ENCODE data around the gene IFNL2.
"Not testable (repeated sequence)": the region's sequence is repeated elsewhere in the genome, so short reads cannot be mapped to it uniquely, and the experiment has no call there.

Gene IFNL2

GRCh38 chr19:39268085-39268484 lies at the start of gene IFNL2:
IFNL2 (plus strand) TSS chr19:39268396; CDS start chr19:39268569, 173 bp downstream.
- DNase-seq = not testable (repeated sequence)

DNA sequence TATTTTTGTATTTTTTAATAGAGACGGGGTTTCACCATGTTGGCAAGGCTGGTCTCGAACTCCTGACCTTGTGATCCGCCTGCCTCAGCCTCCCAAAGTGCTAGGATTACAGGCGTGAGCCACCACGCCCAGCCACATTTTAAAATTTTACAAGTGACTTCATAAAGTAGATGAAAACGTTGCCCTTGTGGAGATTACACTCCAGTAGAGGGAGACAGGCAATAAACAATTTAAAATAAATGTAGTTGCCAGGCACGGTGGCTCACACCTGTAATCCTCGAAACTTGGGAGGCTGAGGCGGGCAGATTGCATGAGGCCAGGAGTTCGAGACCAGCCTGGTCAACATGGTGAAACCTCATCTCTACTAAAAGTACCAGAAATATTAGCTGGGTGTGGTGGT lies 49.1 kb upstream of the IFNL2 start:
- not testable (repeated sequence) for DNase-seq

DNA sequence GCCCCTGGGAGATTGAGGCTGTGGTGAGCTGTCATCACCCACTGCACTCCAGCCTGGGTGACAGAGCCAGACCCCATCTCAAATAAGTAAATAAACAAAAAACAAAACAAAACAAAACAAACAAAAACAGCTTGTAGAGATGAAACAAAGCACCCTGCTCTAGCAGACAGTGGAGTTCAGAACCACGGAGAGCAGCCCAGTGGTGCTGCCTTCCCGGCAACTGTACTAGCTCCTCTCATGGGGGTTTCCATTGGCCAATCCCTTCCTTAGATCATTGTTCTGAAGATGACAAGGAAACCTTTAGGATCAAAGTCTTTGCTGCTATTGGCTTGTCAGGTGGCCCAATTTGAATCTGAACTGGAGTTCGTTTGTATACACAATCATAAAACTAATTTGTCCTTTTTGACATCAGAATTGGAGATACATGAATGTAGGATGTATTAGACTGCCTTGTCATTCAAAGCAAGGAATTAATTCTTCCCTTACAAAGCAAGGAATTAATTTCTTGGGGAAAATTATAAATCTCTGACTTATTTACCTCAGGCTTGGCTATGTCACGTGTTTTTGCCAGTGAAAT lies 44.4 kb upstream of the IFNL2 start:
- no peak for DNase-seq

DNA sequence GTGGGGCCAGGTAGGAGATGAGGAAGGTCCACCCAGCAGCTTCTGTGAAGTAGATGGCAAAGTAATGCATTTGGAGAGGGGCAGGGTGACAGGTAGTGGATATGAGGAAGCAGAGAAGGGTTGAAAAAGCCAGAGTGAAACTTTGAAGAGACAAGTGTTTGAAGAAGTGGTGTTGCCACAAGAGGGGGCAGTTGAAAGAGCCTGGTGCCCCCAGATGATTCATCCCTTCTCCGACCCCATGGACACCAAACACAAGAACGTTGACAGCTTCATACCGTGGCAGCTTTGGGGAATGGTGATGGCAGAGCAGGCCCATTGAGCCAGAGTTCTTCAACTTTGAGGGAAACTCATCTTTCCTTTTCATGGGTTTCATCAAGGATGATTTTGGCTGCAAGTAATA lies 43.3 kb upstream of the IFNL2 start:
- DNase-seq = no peak

DNA sequence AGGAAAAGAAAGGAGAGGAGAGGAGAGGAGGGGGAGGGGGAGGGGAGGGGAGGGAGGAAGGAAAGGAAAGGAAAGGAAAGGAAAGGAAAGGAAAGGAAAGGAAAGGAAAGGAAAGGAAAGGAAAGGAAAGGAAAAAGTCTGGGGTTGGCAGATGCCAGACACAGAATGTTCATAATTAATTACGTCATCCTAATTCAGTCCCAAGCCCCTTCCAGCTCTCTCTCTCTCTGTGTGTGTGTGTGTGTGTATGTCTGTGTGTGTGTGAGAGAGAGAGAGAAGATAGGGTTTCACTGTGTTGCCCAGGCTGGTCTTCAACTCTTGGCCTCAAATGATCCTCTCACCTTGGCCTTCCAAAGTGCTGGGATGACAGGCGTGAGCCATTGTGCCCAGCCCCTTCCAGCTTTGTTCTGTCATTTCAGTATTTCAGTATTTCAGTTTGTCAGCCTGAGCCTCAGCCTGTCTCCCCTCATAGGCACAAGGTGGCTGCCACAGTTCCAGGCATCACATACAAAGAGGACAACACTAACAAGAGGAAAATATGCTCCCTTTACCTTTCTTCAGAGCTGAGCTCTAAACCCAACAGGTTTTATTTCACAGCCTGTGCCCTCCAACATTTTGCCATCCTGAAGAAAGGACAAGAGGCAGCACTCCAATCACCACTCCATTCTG lies 38.0 kb upstream of the IFNL2 start:
- DNase-seq = no peak

DNA sequence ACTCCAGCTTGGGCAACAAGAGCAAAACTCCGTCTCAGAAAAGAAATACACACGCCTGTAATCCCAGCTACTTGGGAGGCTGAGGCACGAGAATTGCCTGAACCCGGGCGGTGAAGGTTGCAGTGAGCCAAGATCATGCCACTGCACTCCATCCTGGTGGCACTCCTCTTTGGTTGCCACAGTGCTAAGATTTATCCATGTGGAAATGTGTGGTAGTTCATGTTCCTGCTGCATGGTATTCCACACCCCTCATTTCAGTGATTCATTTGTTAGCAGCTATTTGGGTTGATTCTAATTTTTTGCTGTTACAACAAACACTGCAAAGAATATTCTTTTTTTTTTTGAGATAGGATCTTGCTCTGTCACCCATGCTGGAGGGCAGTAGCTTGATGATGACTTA lies 35.5 kb upstream of the IFNL2 start:
- no peak for DNase-seq

GRCh38 chr19:39236527-39236926 lies 31.7 kb upstream of the IFNL2 start:
- no peak for DNase-seq

- DNase-seq = peak; percentile 62
These were observed 30.7 kb upstream of the IFNL2 start for GRCh38 chr19:39237200-39238184.

DNA sequence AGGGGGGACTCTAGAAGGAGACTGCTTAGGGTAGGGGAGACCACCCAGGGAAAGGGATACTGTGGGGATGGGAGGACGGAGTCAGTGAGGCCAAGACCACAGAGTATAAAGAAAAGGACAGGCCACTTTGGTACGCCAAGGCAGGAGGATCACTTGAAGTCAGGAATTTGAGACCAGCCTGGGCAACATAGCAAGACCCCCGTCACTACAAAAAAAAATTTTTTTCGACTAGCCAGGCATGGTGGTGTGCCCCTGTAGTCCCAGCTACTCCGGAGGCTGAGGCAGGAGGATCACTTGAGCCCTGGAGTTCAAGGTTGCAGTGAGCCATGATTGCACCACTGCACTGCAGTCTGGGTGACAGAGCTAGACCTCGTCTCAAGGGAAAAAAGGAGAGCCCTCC lies 30.0 kb upstream of the IFNL2 start:
- DNase-seq = no peak

- DNase-seq = no peak
These were observed 29.3 kb upstream of the IFNL2 start for GRCh38 chr19:39238944-39239343.

GRCh38 chr19:39240421-39240820 lies 27.8 kb upstream of the IFNL2 start:
- DNase-seq = no peak

- DNase-seq = not testable (repeated sequence)
These were observed 24.5 kb upstream of the IFNL2 start for GRCh38 chr19:39243741-39244140.

GRCh38 chr19:39244410-39245100 lies 23.6 kb upstream of the IFNL2 start, which contains the start of gene IFNL3:
IFNL3 (minus strand) TSS chr19:39245006; CDS start chr19:39244967, 39 bp downstream.
- DNase-seq = not testable (repeated sequence)

GRCh38 chr19:39245166-39245565 lies 23.0 kb upstream of the IFNL2 start:
- DNase-seq = not testable (repeated sequence)

DNA sequence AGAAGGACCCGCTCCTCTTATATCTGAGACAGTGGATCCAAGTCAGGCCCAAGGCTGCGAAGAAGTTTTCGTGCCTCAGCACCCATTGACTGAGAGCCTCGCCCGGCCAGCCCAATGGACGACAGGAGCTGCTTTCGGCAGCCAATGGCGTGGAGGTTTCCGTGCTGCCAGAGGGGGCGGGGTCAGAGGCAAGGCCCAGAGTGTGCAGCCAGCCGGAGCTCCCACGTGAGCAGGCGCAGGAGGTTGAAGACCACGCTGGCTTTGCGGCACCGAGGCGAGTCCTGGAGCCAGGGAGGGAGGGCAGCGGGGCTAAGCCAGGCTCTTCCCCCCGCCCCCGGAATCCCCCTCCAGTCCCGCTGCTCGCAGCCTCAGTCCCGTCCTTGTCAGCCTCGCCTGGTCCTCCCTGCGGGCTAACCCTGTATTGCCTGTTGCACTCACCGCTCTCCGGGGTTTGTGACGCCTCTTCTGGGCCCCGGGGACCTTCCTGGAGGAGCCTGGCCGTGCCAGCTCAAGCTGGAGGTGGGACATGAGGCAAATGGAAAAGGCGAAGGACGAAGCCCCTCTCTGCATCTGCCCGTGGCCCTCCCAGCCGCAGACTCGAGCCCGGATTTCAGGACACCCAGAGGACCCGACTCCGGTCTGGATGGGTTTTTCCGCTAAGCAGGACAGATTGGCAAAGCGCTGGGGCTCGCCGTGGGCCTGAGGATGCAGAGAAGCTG lies 21.1 kb upstream of the IFNL2 start:
- peak; percentile 54 for DNase-seq

DNA sequence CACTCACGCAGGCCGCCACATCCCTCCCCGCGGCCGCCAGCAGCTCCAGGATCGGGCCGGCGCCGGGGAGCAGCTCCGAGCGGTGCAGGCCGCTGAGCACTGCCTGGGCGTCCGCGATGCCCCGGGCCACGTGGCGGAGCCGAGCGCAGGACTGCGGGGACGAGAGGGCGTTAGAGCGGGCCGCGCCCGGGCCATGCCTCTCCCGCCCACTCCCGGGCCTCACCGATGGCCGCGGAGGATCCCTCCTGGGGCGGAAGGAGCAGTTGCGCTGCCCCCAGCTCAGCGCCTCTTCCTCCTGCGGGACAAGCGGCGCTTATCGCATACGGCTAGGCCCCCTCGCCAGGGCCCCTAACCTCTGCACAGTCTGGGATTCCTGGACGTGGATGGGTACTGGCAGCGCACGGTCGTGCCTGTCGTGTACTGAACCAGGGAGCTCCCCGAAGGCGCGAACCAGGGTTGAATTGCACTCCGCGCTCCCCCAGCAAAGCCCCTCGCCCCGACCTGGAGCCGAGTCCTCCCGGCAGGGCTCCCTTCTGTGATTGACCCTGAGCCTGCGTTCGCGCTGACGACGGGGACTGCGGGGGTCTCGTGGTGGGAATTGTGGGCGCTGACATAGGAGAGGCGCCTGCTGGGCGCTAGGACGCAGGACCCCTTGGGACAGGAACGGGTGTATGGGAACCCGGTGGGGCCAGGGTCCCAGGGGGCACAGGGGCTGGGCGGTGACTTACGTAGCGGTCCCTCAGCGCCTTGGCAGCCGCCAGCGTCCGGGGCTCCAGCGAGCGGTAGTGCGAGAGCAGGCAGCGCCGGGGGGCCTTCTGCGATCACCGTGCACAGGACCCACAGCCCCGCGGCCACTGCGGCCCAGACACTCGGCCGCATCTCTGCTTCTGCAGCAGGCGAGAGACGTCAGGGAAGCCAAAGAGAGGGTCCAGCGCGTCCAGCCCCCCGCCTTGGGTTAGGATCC lies 20.2 kb upstream of the IFNL2 start:
- DNase-seq = peak; percentile 21

- DNase-seq = no peak
These were observed 19.4 kb upstream of the IFNL2 start, which contains the start of gene IFNL4 for GRCh38 chr19:39248806-39249205. IFNL4 (minus strand) TSS chr19:39248856.

DNA sequence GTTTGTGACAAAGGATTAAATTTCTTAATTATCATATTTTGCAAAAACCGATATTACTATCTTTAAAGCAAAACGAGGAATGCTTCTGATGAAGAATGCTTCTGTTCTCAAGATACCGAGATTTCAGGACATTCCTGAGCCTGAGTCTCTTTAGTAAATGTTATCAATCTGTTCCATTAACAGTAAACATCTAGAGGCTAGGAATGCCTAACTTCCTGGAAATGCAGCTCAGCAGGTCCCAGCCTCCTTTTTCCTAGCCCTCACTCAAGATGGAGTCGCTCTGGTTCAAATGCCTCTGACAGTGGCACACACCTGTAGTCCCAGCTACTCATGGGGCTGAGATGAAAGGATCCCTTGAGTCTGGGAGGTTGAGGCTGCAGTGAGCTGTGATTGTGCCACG lies 17.1 kb upstream of the IFNL2 start:
- DNase-seq = no peak

- DNase-seq = no peak
These were observed 16.4 kb upstream of the IFNL2 start for GRCh38 chr19:39251846-39252245.

GRCh38 chr19:39252458-39252857 lies 15.7 kb upstream of the IFNL2 start:
- DNase-seq = no peak
